Activated T-cell treated with anti-CD3 and anti-CD28 coated beads for 4 hours (primary cell): Measurements from ENCODE around the gene GREB1L.

Experiments
- DNase-seq: peaks from one replicate; pipeline ENCODE4 v3.0.0-alpha.2; 2020

The GREB1L gene

GRCh38 chr18:21452276-21452780, 210.3 kb downstream of the GREB1L start:
- DNase-seq: no peak

- no peak for DNase-seq
Observed at GRCh38 chr18:21452796-21453510, 210.9 kb downstream of the GREB1L start.

DNA sequence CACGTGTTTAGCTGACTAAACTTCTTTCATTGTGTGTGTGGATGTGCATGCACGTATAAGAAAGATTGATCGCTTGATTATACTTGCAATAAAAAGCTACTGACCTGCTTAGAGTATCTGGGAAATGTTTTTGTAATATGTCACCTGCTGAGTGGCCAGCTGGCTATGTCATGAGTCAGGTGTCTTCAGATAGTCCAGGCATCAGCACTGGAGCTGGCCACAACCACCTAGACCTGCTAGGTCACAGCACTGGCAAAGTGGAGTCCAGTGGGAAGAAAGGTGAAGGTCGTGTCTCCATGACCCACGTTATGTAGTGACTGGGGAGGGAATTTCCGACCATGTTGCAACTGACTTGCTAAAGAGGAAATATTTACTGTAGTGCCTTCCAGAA, 211.5 kb downstream of the GREB1L start:
- DNase-seq: no peak

DNA sequence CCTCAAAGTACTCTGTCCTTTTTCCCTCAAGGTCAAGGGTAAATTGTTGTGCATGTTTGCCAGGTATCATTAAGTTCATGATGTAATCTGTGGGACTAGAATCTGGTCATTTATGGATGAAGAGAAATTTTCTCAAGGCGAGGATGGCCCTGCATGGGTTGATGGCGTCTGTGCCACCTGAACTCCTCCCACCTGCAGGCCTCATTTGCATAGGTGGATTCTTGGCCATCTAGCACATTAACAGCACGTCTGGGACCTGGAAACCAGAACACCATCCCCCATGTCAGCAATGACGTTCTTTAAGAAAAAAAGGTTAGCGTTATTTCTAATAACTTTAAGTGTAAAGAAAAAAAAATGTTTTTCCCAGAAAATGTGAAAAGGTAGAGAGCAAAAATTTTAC, 212.7 kb downstream of the GREB1L start:
- DNase-seq: no peak

- DNase-seq: no peak
Observed at GRCh38 chr18:21456428-21457178, 214.6 kb downstream of the GREB1L start.

- no peak for DNase-seq
Observed at GRCh38 chr18:21457179-21457535, 215.1 kb downstream of the GREB1L start.

DNA sequence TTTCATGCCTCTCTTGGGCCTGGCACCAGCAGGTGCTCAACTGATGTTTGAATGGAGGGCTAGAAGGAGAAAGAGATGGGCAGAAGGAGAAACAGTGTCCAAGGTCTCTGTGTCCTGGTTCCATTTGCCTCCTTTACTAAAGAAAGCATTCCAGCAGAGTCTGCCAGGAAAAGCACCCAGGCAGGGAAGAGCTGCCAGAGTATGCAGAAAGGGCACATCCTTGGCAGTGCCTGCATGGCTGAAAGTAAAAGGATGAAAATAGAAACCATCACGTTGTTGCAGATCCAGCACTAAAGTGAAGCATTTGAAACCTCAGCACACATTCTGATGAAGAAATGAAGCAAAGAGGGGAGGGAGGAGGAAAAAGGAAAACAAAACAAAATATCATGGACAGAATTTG, 216.3 kb downstream of the GREB1L start:
- DNase-seq: no peak

GRCh38 chr18:21458788-21459187, 216.8 kb downstream of the GREB1L start:
- no peak for DNase-seq

- DNase-seq: no peak
Observed at GRCh38 chr18:21459706-21460286, 217.8 kb downstream of the GREB1L start.

DNA sequence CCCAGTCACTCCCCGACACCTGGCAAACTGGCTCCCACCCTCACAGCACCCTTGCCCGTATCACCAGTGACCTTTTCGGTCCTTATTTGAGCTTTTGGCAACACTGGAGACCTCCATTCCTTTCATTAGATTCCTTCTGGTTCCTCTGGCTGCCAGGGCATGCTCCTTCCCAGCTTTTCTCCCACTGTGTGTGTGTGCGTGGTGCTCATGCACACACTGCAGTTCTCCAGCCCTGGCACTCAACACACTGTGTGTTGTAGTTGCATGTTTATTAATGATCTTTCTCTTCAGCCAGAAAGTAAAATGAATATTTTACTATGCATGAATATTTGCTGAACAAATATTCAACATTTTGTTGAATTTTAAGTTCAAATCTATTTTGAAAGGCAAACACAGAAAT, 219.4 kb downstream of the GREB1L start:
- DNase-seq: no peak

GRCh38 chr18:21463718-21464117, 221.7 kb downstream of the GREB1L start:
- no peak for DNase-seq

- no peak for DNase-seq
Observed at GRCh38 chr18:21468514-21469164, 226.6 kb downstream of the GREB1L start.

DNA sequence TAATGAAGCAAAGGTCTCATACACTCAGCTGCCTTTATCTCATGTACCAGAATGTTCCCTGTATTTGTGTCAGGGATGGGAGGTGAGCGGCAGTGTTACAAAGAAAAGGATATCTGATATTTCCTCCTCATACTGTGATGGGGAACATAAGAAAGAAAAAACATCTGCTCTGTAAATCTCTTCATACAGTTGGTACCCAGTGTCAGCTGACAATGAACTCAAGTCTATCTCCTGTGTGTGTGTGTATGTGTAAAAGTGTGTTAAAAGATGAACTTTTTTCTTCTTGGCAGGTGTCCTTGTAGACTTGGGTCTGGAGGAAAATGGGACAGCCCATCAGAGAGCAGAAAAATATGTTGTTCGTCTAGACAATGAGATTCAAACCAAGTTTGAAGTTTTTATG, 230.7 kb downstream of the GREB1L start:
- DNase-seq: no peak

- DNase-seq: no peak
Observed at GRCh38 chr18:21474621-21475020, 232.6 kb downstream of the GREB1L start.

GRCh38 chr18:21479721-21480120, 237.7 kb downstream of the GREB1L start:
- no peak for DNase-seq

DNA sequence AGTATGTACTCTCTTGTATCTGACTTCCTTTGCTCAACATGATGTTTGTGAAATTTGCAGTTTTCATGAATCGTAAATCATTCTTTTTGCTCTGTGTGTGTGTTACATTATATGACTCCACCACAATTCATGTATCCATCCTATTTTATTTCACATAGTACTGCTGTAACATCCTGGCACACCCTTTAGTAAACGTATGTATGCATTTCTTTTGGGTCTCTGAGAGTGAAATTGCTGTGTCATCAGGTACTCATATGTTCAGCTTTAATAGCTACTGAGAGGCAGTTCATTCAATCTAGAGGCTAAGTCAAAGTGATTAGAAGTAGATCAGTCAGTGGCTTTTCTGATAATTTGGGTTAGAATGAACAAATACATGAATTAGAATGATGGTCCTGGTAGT, 239.7 kb downstream of the GREB1L start:
- DNase-seq: no peak

DNA sequence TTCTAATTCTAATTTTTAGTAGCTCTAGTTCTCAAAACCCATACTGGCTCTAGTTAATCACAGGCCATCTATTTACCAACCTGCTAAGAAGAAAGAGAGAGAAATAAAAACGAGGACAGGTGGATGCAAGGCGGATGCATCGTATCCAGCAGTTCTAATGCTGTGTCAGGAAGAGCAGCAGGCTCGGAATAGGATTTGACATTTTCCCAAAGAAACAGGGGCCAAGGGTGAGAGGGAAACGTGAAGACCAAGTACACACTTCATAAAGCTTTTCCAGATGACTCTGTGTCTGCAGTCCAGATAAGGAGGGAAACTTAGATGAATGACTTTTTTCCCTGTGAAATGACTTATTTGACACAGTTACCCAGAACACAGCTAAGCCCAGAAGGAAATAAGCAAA, 241.0 kb downstream of the GREB1L start:
- no peak for DNase-seq

DNA sequence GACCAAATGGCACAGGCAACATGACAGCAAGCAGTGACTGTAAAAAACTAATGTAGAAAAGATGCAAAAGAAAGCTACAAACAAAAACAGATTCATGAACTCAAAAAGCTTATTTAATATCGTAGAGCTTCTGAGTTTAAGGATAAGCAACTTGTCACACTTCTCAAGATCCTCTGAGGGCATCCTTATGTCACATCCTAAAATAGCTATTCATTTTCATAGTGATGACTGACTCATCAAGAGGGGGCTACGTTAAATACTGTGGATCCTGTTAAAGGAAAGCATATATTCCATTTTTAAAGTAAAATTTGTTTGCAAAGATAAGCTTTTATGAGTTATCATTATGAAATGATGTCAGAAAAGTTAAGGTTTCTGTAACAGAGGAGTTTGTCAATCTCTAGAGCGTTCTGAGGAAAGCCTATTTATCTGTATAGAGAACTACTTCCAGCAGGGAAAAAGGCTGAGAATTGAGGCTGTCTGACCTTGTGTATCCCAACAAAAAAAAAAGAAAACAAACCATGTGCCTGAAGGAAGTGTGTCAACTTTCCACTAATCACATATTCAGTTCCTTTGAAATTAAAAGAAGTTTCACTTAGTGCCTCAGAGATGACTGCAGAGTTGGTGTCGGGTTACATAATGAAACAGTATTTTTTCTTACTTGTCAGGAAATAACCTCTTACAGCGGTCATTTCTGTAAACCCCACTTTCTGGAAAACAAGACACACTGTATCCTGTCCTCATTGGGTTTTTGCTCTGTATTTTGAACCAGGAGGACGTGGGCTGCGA, 243.0 kb downstream of the GREB1L start:
- DNase-seq: no peak

DNA sequence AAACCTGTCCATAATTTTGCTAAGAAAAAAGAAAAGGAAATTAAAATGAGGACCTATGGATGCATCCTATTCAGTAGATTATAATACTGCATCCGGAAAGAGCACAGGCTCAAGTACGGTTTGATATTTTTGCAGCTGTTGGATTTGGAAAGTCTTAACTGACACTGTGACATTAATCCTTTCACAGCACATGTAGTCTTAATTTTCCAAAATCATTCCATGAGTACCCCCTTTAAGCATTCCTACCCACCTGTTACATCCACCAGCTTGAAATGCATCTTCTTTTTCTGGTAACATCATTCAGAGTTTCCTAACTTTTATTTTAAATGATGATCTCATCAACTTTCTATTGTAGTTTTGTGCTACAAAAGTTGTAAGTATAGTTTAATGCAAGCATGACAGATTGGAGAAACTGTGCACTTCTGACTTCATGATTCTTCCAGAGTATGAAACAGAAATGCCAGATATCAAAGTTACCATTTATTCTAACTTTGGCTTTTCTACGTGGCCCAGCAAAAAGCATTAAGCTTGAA, 244.9 kb downstream of the GREB1L start:
- no peak for DNase-seq

DNA sequence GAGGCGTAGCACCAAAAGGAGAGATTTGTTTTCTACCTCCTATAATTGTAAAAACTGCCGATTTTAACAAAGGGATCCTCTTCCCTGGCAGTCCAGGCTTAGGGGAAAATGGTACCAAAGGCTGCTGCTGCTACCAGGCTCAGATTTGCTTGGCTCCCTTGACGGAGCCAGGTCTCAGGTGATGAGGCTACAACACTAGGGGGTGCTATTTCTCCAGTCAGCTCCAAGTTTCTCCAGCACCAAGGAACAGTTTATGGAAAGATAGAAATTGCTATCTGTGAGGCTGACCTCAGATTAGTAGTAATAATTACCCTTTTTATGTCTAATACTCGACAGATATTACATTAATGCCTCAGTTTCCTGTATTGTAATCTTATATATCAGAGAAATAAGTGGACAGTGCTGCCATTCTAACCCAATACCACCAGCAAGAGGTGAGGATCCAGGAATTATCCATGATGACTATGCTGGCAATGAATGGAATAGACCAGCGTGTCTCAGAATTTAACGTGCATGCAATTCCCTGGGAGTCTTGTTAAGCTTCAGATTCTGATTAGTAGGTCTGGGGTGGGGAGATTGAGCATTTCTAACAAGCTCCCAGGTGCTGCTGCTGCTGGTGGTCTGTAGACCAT, 247.2 kb downstream of the GREB1L start:
- no peak for DNase-seq

- DNase-seq: no peak
Observed at GRCh38 chr18:21489919-21490495, 248.0 kb downstream of the GREB1L start.

GRCh38 chr18:21490748-21491147, 248.7 kb downstream of the GREB1L start:
- no peak for DNase-seq
